ENCODE measurements around the gene KRTDAP. TPM values are rescaled to one million over a fixed set of nuclear protein-coding genes. Genes with fewer than 3 reads are reported as not detected.

The KRTDAP gene
- total and polyA plus RNA-seq, 10 of the 15 experiments (the other 5 are each of a cell fraction or from before 2014, with no cell fraction given): 0.23 TPM; not detected in 9

- Histone ChIP-seq H3K4me1 (ENCODE audit: control insufficient read depth, insufficient read depth, low read length) (peaks cover 9% of the 10 kb centered on the region), H3K9ac (ENCODE audit: control insufficient read depth, insufficient read depth, low read length) (no peak overlapping the region), H3K4me2 (ENCODE audit: control insufficient read depth, insufficient read depth) (no peak overlapping the region), H3K4me3 (no peak overlapping the region), H3K27me3 (replicated peaks in 1 of 2; ENCODE audit: control insufficient read depth in 2 of 2, insufficient read depth in 2 of 2, low read length in 1 of 2) (peaks cover 0 to 2% of the 10 kb centered on the region in 2 experiments; a peak in 1 of 4 replicates), H3K36me3 (ENCODE audit: control insufficient read depth in 2 of 2, insufficient read depth in 2 of 2, low read length in 1 of 2) (no peaks in the 10 kb centered on the region), H3K9me3 (replicated peaks; ENCODE audit: control insufficient read depth, insufficient read depth, low read length) (no peaks in the 10 kb centered on the region), H3K27ac (ENCODE audit: control insufficient read depth, insufficient read depth) (no peak overlapping the region), H3K79me2 (ENCODE audit: control insufficient read depth, insufficient read depth, low read length) (no peaks in the 10 kb centered on the region), H2AFZ (ENCODE audit: control insufficient read depth, low read depth, low read length) (no peak overlapping the region), H4K20me1 (ENCODE audit: control insufficient read depth, insufficient read depth) (no peaks in the 10 kb centered on the region)
- DNase-seq (ENCODE audit: low read depth, low spot score) (no peak), FAIRE-seq (no peak), ATAC-seq (no peak)
- ChIA-PET CTCF (interaction anchor here (0.6 to 7.2 kb wide), 4 partner anchors 14 to 139 kb away, joined by 3 to 111 read pairs (median 46); no protein-coding TSS in a partner anchor), SMC1A (ENCODE audit: uncharacterized antibody, unreplicated experiment) (interaction anchor here (0.8 to 3.1 kb wide), 4 partner anchors 9 to 54 kb away, joined by 3 to 29 read pairs (median 10); no protein-coding TSS in a partner anchor), POLR2A (interaction anchor here (0.9 kb wide), 1 partner anchor 14 kb away, joined by 3 read pairs; no protein-coding TSS in a partner anchor), RAD21 (ENCODE audit: unreplicated experiment) (interaction anchor here (1.4 to 2.5 kb wide), 3 partner anchors 141 to 353 kb away, joined by 3 to 8 read pairs (median 4); partner anchors contain the start of gene FFAR1)
- intact Hi-C loops (cut with micrococcal nuclease; ENCODE audit: unreplicated experiment) (loop anchor here (2.0 to 10.0 kb wide), 2 partner anchors 25 to 229 kb away; partner anchors contain the start of gene USF2), in situ Hi-C loops (cut with MboI) (no loop called here)
- 73% methylated on average over 9 of the region's 9 CpGs for WGBS (ENCODE audit: insufficient coverage, insufficient replicate concordance, low lambda C conversion rate, missing lambda C conversion rate)
- no TSS peak for BruUV-seq (replicated peaks)
- TF ChIP-seq STAT3 (IDR thresholded peaks at IDR 0.05; ENCODE audit: low read depth, low read length): no peak
- TF ChIP-seq E2F4 (IDR thresholded peaks at IDR 0.05; ENCODE audit: low read depth, low read length): no peak
- TF ChIP-seq E2F8 (IDR thresholded peaks at IDR 0.05; ENCODE audit: low read depth, partially characterized antibody): no peak
- no peak for TF ChIP-seq BACH1 (IDR thresholded peaks at IDR 0.05; ENCODE audit: borderline replicate concordance)
- TF ChIP-seq CEBPB (IDR thresholded peaks at IDR 0.05; ENCODE audit: borderline replicate concordance in 1 of 2, low read depth in 2 of 2, low read length in 2 of 2): no peak
- no peak for TF ChIP-seq IRF5 (IDR thresholded peaks at IDR 0.05; ENCODE audit: borderline replicate concordance)
- TF ChIP-seq NKRF (conservative IDR thresholded peaks at IDR 0.05): no peak
- no peak for TF ChIP-seq WRNIP1 (IDR thresholded peaks at IDR 0.05; ENCODE audit: borderline replicate concordance, low read depth, low read length)
- no peak for TF ChIP-seq TAF1 (IDR thresholded peaks at IDR 0.05; ENCODE audit: borderline replicate concordance, low read depth, low read length)
- TF ChIP-seq HDAC6 (IDR thresholded peaks at IDR 0.05; ENCODE audit: unreplicated experiment): no peak
- TF ChIP-seq RCOR1 (conservative IDR thresholded peaks at IDR 0.05; ENCODE audit: low read depth, low read length): no peak
- TF ChIP-seq JUND (IDR thresholded peaks at IDR 0.05; ENCODE audit: low read depth, low read length): no peak
- TF ChIP-seq E4F1 (IDR thresholded peaks at IDR 0.05; ENCODE audit: borderline replicate concordance, partially characterized antibody): no peak
Measured at GRCh38 chr19:35493971-35494370, 3.7 kb upstream of the KRTDAP start.

All from GM12878 (cell line).